B cell (primary cell): Measurements from ENCODE around the gene NPIPA3.

Source experiments
- EZH2 ChIP-seq: IDR thresholded peaks from 2 replicates; pipeline ENCODE4 v1.6.1; 2012; ENCODE audit warnings: borderline replicate concordance, low read depth, mild to moderate bottlenecking, moderate library complexity, low read length; ENCODE audit not compliant: insufficient read depth, poor library complexity, severe bottlenecking
- TF ChIP-seq, protein P1 (sequence below): fragments of 200-600 bp; IDR thresholded peaks from one replicate; pipeline ENCODE4 v1.8.0; 2022; ENCODE audit warnings: antibody characterized with exemption, mild to moderate bottlenecking

DNA sequence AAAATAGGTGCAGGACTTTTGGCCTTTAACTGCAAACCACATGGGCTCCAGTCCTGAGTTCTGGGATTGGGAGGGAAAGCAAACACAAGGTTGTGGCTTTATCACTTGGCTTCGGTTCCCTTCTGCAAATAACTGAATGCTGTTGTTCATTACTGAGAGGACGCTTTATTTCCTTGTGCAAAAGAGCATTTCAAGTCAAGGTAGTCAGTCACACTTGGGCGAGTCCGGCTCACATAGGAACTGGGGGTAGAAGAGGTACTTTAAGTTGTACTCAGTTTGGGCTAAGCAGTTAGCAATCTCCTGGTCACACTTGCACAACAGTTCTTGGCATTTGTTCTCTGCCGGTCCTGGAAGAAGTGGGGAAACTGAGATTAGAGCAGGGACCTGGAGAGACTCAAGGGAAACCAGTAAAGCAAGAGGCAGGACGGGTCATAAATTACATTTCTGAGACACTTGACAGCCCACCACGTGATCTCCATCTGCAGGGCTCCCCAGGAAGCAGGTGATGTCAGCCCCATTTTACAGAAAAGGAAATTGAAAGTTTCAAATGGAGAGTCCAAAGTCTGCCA lies 30.7 kb upstream of the NPIPA3 start:
- TF ChIP-seq, protein P1, sequence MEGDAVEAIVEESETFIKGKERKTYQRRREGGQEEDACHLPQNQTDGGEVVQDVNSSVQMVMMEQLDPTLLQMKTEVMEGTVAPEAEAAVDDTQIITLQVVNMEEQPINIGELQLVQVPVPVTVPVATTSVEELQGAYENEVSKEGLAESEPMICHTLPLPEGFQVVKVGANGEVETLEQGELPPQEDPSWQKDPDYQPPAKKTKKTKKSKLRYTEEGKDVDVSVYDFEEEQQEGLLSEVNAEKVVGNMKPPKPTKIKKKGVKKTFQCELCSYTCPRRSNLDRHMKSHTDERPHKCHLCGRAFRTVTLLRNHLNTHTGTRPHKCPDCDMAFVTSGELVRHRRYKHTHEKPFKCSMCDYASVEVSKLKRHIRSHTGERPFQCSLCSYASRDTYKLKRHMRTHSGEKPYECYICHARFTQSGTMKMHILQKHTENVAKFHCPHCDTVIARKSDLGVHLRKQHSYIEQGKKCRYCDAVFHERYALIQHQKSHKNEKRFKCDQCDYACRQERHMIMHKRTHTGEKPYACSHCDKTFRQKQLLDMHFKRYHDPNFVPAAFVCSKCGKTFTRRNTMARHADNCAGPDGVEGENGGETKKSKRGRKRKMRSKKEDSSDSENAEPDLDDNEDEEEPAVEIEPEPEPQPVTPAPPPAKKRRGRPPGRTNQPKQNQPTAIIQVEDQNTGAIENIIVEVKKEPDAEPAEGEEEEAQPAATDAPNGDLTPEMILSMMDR = no peak
- TF ChIP-seq EZH2 = no peak
